HuH-7.5 (cell line): ENCODE measurements around the gene STX10.

Source experiments
- DNase-seq: peaks from one replicate; pipeline ENCODE4 v3.0.0; 2011; ENCODE audit warnings: low spot score

STX10 gene

GRCh38 chr19:13139633-13140311 lies 10.4 kb downstream of the STX10 start:
- DNase-seq = no peak

- no peak for DNase-seq
Measured at GRCh38 chr19:13138916-13139198, 11.3 kb downstream of the STX10 start.

DNA sequence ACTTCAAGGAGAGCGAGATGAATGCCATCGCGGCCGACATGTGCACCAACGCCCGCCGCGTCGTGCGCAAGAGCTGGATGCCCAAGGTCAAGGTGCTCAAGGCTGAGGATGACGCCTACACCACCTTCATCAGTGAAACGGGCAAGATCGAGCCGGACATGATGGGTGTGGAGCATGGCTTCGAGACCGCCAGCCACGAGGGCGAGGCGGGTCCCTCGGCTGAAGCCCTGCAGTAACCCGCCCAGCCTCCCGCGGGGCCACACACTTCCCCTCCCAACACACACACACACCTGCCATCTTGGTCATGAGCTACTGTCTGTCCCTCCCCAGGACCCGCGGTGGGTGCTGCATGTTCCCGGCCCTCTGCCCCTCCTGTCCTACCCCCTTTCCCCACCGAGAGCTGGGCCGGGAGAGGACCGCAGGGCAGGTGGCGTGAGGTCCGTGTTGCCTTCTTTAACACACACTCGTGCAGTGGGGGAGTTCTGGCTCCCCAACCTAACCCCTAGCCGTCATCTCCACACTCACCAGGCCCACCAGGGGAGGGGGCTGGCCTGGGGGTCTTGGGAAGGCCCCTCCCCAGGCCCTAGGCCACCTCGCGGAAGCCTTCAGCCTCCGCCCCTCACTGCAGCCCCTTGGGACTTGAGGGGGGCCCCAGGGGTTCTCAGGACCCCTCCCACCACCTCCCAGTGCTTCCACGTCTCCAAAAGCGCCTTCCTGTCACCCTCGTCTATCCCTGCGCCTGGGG lies 11.8 kb downstream of the STX10 start:
- DNase-seq = no peak

DNA sequence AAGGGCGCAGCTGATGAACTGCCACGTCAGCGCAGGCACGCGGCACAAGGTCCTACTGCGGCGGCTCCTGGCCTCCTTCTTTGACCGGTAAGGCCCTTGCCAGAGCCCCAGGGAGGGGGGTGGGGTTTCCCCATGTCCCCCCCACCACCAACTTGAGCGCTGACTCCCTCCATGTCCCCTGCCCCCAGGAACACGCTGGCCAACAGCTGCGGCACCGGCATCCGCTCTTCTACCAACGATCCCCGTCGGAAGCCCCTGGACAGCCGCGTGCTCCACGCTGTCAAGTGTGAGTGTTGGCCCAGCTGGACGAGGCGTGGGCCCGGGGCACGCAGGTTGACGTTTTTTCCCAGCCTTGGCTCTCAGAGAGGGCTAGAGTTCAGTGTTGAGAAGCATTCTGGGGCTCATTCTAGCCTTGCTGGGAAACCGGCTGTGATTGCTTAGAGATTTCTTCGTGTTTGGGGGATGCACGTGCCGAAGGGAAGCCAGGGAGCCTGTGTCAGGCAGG lies 12.8 kb downstream of the STX10 start:
- no peak for DNase-seq

- DNase-seq = no peak
Measured at GRCh38 chr19:13135068-13136062, 14.8 kb downstream of the STX10 start.

- no peak for DNase-seq
Measured at GRCh38 chr19:13134626-13135025, 15.5 kb downstream of the STX10 start.

GRCh38 chr19:13133241-13133870 lies 16.8 kb downstream of the STX10 start:
- no peak for DNase-seq

DNA sequence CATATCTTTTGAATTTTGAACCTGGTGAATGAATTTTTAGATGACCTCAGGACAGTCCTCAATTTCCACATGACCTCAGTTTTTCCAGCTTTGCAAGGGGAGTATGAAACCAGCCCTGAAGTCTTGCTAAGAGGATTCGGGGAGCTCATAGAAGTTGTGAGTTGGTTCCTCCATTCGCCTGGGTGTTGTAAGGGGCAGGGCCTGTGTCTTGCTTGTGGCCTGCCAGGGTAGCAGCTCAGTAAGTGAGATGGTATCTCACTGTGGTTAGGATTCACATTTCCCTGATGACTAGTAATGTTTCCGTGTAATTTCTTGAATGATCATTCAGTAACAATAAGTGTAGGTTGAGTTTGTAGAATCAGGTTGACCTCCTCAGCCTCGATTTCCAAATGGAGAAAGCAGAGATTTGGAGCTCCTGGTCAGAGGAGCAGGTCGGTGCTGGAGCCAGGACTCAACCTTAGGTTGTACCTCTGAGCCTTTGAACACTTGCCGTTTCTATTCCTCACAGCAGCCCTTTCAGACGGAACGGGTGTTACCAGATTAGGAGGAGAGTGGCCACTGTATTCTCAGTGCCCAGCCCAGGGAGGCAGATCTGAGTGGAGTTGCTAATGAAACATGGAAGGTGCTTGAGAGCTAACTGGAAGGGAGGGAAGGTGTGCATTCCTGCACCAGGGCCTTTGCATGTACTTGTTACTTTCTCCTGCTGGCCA lies 17.5 kb downstream of the STX10 start:
- DNase-seq = no peak

DNA sequence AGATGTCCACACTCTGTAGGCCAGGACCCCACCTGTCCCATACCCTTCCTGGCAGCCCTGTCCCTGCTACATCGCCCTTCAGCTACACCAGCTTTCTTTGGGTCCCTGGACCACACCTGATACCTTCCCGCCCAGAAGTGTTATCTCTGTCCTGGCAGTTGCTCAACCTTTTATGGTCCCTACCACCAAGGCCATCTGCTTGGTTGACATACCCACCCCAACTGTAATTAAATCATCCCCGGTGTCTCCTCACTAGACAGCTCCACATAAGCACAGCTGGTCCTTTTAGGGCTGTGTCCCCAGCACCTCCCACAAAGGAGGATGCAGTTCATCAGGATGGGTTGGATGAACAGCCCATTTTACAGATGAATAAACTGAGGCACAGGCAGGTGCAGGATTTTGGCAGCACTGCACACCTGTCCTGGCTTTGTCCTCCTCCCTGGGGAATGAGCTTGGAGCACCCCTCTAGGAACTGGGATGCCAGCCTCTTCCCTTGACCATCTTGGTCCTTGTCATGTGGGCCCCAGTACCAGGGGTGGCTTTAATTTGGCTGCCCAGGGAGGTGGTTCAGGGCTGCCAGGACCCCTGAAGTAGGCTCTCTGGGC lies 19.2 kb downstream of the STX10 start:
- no peak for DNase-seq

DNA sequence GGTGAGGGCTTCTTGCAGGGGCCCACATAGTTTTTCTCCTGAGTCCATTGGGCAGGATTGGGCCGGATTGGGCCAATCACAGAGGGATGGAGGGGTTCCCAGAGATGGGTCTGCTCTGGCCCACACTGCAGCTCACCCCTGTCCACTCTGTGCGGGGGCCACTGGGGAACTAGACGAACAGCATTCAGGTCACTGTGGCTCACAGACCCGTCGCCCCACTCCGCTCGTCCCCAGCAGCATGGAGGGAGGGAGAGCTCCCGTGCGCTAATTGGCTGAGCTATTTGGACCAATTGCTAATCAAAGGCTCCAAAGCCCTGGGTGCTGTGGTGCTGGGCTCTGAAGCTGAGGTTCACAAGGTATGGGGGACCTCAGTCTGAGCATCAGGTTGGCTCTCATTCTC lies 20.8 kb downstream of the STX10 start:
- DNase-seq = no peak

DNA sequence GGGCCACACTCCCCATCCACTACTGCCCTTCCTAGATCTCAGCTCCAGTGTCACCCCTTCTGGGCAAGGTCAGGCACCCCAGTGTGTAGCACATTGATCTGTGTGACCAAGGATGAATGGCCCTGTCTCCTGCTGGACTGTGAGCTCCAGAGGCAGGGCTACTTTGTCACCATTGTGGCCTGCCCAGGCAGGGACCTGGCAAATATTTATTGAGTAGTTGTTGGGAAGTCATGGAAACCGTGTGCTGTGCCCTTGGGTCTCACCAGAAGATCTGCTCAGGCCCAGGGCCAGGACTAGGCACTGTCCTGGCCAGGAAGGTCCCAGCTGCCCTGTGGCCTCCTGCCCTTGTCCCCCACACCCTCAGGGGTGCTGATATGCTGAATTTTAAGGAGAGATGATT lies 21.6 kb downstream of the STX10 start:
- no peak for DNase-seq

DNA sequence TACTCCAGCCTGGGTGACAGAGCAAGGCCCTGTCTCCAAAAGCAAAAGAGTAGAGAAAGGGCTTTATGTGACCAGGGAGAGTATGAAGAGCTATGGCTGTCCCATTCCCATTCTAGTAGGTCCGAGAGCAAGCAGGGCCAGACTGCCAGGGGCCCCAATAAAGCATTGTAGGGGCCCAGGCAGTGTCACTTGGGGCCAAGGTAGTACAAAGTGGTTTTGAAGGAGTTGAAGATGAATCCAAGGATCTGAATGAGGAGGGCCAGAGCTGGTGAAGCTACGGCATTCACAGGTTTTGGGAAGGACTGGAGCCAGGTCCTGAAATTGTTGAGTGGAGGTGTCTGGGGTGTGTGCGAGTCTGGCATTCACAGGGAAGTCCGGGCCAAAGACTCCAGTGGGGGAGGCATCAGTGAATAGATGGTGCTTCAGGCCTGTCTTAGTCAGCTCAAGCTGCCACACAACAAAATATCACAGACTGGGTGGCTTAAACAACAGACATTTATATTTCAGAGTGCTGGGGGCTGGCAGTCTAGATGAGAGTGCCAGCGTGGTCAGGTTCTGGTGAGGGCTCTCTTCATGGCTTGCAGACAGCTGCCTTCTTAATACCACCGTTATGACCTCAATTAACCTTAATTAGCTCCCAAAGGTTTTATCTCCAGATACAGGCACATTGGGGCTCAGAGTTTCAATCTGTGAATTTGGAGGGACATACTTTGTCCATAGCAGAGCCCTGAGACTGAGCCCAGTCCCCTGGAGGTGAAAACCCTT lies 22.2 kb downstream of the STX10 start:
- DNase-seq = no peak

DNA sequence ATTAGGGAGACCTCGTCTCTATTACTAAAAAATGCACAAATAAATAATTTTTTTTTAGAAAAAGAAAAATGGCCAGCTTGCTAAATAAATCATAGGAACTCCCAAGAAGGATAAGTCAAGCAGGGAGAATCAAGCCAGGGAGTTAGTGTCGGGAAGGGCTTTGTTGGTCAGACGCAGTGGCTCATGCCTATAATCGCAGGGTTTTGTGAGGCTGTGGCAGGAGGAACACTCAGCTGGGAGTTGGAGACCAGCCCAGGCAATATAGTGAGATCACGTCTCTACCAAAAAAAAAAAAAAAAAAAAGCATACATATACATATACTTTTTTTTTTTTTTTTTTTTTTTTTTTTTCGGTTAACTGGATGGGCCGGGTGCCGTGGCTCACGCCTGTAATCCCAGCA lies 23.1 kb downstream of the STX10 start:
- no peak for DNase-seq

GRCh38 chr19:13122980-13123957 lies 26.9 kb downstream of the STX10 start:
- DNase-seq = no peak

GRCh38 chr19:13122275-13122878 lies 27.8 kb downstream of the STX10 start:
- no peak for DNase-seq

- no peak for DNase-seq
Measured at GRCh38 chr19:13121551-13122274, 28.5 kb downstream of the STX10 start.

GRCh38 chr19:13120817-13121216 lies 29.4 kb downstream of the STX10 start:
- no peak for DNase-seq

- DNase-seq = no peak
Measured at GRCh38 chr19:13120031-13120430, 30.1 kb downstream of the STX10 start.
